ENCODE measurements around the gene PAX7. TPM values are rescaled to one million over a fixed set of nuclear protein-coding genes. Genes with fewer than 3 reads are reported as not detected.

The PAX7 gene
- total and polyA plus RNA-seq, 8 donors: not detected

DNA sequence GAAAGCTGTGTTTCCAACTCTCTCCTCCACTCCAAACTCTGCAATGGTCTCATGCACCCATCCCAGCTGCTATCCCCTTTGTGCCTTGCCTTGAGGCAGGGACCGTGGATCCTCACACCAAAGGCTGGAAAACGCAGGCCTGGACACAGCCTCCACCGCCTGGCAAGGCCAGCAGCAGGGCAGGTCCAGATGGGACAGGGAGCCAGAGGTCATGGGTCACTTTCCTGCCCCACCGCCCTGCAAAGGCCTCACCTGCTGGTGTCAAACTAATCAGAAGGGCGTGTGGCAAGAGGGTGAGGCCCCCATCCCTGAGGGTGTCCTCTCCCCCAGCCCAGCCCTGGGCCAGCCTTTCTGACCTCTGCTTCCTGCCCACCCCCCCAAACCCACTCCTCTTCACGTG is 106.3 kb downstream of the PAX7 start:
- TF ChIP-seq POLR2AphosphoS5 (IDR thresholded peaks at IDR 0.05) (no peak), EP300 (IDR thresholded peaks at IDR 0.05) (no peak), POLR2A (IDR thresholded peaks at IDR 0.05) (no peak)
- TF ChIP-seq, protein P1, sequence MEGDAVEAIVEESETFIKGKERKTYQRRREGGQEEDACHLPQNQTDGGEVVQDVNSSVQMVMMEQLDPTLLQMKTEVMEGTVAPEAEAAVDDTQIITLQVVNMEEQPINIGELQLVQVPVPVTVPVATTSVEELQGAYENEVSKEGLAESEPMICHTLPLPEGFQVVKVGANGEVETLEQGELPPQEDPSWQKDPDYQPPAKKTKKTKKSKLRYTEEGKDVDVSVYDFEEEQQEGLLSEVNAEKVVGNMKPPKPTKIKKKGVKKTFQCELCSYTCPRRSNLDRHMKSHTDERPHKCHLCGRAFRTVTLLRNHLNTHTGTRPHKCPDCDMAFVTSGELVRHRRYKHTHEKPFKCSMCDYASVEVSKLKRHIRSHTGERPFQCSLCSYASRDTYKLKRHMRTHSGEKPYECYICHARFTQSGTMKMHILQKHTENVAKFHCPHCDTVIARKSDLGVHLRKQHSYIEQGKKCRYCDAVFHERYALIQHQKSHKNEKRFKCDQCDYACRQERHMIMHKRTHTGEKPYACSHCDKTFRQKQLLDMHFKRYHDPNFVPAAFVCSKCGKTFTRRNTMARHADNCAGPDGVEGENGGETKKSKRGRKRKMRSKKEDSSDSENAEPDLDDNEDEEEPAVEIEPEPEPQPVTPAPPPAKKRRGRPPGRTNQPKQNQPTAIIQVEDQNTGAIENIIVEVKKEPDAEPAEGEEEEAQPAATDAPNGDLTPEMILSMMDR (IDR thresholded peaks at IDR 0.05): no peak
- WGBS, 5 donors: 50 to 66% (median 53%) methylated on average over 4 to 6 of the region's 6 CpGs
- DNase-seq: no peak
- Histone ChIP-seq H3K4me3 (no peak overlapping the region), H3K9me3 (no peaks in the 10 kb centered on the region), H3K27ac (no peak overlapping the region), H3K36me3 (no peaks in the 10 kb centered on the region), H3K4me1 (no peaks in the 10 kb centered on the region), H3K27me3 (peaks cover 0 to 91% (median 39%) of the 10 kb centered on the region in 3 donors)
- intact Hi-C loops (cut with DNase I; ENCODE audit: low total_unique reads): no loop called here

DNA sequence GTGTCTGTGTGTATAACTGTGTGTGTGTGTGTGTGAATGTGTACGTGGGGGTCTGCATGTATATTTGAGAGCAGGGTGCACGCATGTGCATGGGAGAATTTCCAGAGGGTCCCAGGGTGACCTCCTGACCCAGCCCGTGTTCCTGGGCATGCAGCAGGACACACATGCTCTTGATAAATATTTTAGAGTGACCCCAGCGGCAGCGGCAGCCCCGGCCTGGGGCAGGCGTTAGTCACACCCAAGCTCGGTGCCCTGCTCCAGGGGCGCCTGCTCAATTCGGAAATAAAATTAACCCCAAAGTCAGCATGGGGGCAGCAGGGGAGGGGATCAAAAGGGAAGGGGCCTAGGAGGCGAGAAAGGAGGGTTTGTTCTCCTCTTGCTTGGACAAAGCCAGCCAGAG is 107.5 kb downstream of the PAX7 start:
- intact Hi-C loops (cut with DNase I; ENCODE audit: low total_unique reads): no loop called here
- no peak for TF ChIP-seq POLR2AphosphoS5 (IDR thresholded peaks at IDR 0.05)
- no peak for DNase-seq
- Histone ChIP-seq H3K36me3 (no peaks in the 10 kb centered on the region), H3K9me3 (no peaks in the 10 kb centered on the region), H3K4me1 (no peaks in the 10 kb centered on the region), H3K27me3 (peaks cover 0 to 90% (median 38%) of the 10 kb centered on the region in 3 donors), H3K4me3 (no peak overlapping the region), H3K27ac (no peak overlapping the region)
- 37 to 49% (median 39%) methylated on average over 11 of the region's 11 CpGs for WGBS, 5 donors

DNA sequence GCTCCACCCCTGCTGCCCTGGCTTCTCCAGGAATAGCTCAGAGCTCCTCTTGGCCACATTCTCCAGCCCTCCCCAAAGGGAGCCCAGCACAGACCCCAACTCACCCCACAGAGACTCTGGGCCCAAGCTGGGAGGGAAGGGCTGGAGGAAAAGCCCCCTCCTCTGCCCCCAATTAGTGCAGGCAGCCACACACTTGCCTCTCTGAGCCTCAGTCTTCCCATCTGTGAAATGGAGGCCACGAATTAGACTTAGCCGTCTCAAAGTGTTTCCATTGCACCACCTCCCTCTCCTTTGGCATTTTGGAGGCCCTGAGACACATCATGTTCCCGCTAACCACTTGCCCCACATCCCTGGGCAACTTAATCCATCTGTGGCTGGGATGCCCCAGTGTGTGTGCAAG is 108.0 kb downstream of the PAX7 start:
- Histone ChIP-seq H3K4me3 (no peak overlapping the region), H3K9me3 (no peaks in the 10 kb centered on the region), H3K36me3 (no peaks in the 10 kb centered on the region), H3K27ac (no peak overlapping the region), H3K4me1 (no peaks in the 10 kb centered on the region), H3K27me3 (peaks cover 0 to 90% (median 35%) of the 10 kb centered on the region in 3 donors)
- 71 to 90% (median 80%) methylated on average over 3 of the region's 3 CpGs for WGBS, 5 donors
- DNase-seq: no peak
- TF ChIP-seq, protein P1 (IDR thresholded peaks at IDR 0.05): no peak
- TF ChIP-seq EP300 (IDR thresholded peaks at IDR 0.05) (no peak), POLR2AphosphoS5 (IDR thresholded peaks at IDR 0.05) (no peak), POLR2A (IDR thresholded peaks at IDR 0.05) (no peak)
- intact Hi-C loops (cut with DNase I; ENCODE audit: low total_unique reads): no loop called here

DNA sequence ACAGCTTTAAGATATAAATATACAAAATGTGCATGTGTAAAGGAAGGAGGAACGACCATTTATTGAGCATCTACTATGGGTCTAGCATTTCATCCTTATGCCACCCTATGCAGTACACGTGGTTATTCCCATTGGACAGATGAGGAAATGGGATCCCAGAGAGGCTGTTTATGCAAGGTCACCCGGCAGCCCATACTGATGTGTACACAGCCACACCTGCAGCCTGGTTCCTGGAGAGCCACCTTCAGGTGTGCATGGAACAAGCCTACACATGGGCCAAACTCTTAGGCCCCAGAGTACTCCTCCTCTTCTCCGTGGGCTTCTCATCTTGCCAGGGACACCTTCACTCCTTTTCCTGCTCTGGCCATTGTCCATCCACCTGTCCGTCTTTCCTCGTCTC is 108.8 kb downstream of the PAX7 start:
- intact Hi-C loops (cut with DNase I; ENCODE audit: low total_unique reads): no loop called here
- TF ChIP-seq, protein P1 (IDR thresholded peaks at IDR 0.05): no peak
- no peak for TF ChIP-seq EP300 (IDR thresholded peaks at IDR 0.05)
- TF ChIP-seq POLR2AphosphoS5 (IDR thresholded peaks at IDR 0.05): no peak
- Histone ChIP-seq H3K27ac (no peak overlapping the region), H3K27me3 (peaks cover 0 to 83% (median 27%) of the 10 kb centered on the region in 3 donors), H3K4me1 (no peaks in the 10 kb centered on the region), H3K36me3 (no peaks in the 10 kb centered on the region), H3K4me3 (no peak overlapping the region), H3K9me3 (no peaks in the 10 kb centered on the region)
- DNase-seq: no peak
- 50 to 64% (median 61%) methylated on average over 6 of the region's 6 CpGs for WGBS, 5 donors

DNA sequence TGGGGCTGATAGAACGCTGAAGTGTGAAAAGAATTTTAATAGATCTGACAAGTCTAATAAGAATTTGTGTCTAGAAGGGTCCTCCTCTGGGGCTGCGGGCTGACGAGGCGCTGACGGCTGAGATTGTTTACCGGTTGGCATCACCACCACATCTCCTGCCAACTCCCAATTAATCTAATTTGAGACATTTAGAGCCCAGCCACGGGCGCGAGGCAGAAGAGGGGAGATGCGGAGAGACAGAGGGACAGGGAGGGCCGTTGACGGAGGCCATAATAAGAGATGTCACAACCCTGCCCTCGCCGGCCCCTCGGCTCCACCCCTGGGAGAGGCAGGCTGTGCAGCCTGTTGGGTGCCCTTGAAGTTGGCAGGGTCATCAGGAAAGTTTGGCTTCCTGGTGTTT is 109.3 kb downstream of the PAX7 start:
- 64 to 81% (median 77%) methylated on average over 15 of the region's 15 CpGs for WGBS, 5 donors
- H3K4me1 ChIP-seq: no peaks in the 10 kb centered on the region
- no peaks in the 10 kb centered on the region for H3K36me3 ChIP-seq
- no peak for DNase-seq
- no peaks in the 10 kb centered on the region for H3K9me3 ChIP-seq
- intact Hi-C loops (cut with DNase I; ENCODE audit: low total_unique reads): no loop called here
- H3K27ac ChIP-seq: no peak overlapping the region
- no peak overlapping the region for H3K4me3 ChIP-seq
- peaks cover 0 to 82% (median 22%) of the 10 kb centered on the region in 3 donors for H3K27me3 ChIP-seq
- TF ChIP-seq EP300 (IDR thresholded peaks at IDR 0.05): no peak
- TF ChIP-seq POLR2AphosphoS5 (IDR thresholded peaks at IDR 0.05): no peak
- TF ChIP-seq, protein P1 (IDR thresholded peaks at IDR 0.05): no peak
- TF ChIP-seq POLR2A (IDR thresholded peaks at IDR 0.05): no peak
